HG02840 (cell line): Measurements from ENCODE around the gene GTPBP1.

Experiments used
- ATAC-seq: cut with Tn5 transposase; IDR thresholded peaks from one replicate; pipeline ENCODE4 v1.9.1; 2021; ENCODE audit warnings: mild to moderate bottlenecking, moderate library complexity, moderate number of reproducible peaks; ENCODE audit not compliant: unreplicated experiment, low FRiP score

The GTPBP1 gene

DNA sequence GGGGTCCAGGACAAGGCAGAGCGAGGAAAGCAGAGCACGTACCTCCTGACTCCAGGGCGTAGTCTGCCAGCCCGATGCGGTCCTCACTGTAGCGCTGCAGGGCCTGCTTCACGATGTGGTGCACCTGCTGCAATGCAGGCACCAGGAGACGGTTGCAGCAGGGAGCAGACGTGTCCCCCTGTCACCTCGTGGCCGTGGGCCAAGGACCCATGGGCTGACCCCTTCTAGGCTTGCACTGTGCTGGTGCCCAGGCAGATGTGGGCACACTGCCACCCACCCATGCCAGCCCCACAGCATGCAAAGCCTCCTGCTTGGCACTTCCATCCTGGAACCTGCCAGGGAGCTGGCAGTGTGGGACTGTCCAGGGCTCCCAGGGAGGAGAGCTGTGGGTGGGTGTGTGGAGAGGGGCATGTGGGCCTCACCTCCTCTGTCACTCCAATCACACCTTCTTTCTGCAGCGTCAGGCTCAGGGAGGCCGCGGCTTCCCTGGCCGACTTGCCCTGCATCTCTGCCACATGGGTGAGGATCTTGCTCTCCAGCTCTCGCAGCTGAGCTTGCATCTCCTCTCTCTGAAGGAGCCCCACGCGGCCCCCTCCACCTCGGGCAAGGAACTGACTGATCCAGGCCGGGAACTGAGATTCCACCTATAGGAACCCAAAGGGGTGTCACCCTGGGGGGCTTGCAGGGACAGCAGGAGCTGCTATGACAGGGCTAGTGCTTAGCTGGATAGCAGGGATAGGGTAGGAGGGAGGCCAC lies 33.7 kb downstream of the GTPBP1 start:
- no peak for ATAC-seq

DNA sequence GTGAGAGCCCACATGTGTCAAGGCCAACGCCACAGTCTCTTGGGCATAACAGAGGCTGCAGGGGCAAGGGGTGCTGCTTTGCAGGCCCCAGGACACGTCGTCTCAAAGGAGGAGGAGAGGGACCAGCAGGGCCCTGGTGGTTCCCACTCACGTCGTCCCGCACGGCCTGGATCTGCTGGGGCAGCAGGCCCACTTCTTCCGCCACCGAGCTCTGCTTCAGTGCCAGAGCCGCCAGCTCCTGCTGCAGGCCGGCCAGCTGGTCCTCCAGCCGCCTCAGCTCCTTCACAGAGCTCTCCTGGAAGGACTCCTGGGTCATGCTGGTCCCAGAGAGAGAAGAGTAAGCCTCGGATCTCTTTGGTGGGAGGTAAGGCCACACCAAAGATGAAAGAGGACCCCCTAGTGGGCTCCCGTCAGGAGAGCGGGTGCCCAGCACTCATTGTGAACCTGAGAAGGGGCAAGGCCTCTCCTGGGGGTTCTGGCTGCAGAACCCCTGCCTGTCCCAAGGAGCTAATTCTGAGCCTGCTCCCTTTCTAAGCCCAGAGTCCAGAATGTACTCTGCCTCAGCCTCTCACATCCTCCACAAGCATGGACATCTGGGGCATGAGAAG lies 34.5 kb downstream of the GTPBP1 start:
- no peak for ATAC-seq

DNA sequence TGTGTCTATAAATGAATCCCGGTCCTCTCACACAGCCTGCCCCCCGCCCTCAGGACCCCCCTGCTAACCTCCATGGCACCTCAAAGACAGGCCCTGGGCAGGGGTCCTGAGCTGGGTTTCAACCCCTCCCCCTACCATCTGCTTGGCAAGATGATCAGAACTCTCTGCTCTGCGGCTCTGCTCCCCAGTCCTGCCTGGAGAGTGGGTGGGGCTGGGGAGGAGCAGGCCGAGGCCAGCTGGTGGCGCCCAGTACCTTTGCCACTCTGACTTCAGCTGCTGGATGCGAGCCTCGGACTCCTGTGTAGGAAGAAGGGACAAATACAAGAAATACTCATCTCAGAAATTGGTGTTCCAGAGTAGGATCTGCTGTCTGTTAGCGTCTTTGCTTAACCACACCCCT lies 35.0 kb downstream of the GTPBP1 start:
- no peak for ATAC-seq

DNA sequence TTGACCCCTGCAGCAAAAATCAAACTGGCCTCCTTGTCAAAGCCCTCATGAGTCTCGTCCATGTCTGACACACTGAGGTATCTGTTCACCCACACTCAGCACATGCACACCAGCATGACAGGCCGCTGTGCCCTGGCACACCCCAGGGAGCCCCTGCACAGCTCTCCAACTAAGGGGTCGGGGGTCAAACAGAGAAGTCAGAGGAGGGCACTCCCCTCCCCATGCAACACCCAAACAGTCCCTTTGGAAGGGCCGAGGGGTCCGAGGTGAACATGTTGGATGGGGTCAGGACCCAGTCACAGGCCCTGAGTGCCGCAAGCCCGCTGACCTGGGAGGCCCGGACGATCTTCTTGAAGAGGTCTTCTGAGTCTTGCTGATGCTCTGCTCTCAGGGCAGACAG lies 35.4 kb downstream of the GTPBP1 start:
- ATAC-seq: no peak

DNA sequence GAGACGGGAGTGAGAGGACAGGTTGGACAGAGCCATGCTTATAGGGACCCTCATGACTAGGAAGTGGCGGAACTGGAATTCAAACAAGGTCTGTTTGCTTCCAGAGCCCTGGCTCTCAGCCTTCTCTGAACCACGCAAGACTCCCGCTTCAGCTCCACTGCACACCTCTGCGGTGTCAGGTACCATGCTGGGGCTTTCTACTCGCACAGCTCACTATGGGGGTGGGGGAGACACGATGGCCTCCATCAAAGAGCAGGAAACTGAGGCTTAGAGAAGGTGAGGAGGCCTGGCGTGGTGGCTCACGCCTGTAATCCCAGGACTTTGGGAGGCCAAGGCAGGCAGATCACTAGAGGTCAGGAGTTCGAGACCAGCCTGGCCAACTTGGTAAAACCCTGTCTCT lies 35.8 kb downstream of the GTPBP1 start:
- no peak for ATAC-seq

DNA sequence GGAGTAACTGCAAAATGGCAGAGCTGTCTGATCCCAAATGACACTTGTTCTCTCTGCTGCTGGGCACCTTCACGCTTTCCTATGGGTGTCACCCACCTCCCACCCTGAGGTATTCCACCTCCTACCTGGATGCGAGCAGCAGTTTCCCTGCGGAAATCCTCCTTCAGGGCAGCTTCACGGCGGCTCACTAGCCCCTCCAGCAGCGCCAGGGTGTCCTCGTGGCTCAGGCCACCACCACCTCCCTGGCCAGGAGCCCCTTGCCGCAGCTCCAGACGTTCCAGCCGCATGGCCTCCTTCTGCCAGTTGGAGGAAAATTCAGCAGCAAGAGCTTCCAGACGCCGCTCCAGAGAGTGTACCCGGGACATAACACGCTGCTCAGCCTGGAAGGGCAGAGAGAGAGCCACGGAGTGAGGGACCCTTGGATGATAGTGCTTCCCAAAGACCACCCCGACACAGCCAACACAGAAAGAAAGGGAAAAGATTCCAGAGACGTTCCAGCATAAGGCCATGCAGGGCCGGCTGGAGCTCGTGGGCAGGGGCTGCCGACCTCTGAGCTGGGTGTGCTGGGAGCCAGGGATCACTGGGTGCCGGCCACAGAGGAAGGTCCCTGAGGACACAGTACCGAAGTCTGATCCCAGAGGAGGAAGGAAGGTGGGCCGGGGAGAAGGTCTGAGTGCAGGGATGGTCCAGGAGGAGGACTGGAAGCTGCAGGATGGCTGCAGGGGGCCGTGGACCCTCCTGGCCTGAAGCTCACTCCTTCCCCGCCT lies 36.6 kb downstream of the GTPBP1 start:
- ATAC-seq: no peak

DNA sequence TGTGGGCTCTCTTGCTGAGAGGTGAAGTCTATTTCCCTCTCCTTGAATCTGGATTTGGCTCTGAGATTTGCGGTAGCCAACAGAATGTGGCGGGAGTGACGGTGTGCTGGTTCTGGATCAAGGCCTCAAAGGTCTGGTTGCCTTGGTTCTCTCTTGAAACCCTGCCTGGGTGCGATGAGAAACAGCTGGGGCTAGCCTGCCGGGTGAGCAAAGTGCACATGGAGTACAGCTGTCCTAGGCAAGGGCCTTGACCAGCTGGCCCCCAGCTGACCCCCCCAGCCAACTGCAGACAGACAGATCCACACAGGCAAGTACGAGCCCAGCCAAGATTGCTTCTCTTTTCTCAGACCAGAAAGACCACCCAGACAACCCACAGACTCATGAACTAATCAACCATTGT lies 39.2 kb downstream of the GTPBP1 start:
- ATAC-seq: no peak

DNA sequence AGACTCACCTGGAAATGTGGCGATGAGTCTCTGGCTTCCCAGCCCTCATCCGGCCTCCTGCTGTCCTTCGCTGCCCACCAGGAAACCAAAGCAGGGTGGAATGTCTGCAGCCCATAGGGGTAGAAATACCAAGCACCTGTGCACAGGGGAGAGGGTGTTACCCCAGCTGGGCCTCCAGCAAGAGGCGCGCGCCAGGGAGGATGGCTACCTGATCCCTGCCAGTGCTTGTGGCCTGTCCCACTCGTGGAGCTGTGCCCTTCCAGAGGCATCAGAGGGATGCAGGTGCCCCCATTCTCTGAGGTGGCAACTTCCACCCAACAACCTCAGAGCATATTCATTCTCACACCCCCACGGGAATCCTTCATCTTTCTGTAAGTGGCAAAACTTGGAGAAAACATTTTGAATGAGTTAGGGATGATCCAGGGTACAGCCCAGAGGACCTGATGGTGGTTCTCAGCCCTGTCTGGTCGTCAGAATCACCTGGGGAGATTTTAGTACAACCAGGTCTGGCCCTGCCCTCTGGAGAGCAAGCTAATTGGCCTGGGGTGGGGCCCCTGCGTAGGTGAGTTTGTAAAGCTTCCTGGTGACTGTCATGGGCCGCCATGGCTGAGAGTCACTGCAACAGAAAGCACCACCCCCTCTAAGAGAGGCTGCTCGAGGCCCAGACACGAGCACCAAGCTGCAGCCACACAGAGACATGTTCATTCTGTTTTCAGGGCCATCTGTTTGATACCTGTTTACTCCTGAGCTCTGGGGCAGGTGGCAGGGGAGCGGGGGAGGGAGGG lies 40.1 kb downstream of the GTPBP1 start:
- ATAC-seq: no peak

DNA sequence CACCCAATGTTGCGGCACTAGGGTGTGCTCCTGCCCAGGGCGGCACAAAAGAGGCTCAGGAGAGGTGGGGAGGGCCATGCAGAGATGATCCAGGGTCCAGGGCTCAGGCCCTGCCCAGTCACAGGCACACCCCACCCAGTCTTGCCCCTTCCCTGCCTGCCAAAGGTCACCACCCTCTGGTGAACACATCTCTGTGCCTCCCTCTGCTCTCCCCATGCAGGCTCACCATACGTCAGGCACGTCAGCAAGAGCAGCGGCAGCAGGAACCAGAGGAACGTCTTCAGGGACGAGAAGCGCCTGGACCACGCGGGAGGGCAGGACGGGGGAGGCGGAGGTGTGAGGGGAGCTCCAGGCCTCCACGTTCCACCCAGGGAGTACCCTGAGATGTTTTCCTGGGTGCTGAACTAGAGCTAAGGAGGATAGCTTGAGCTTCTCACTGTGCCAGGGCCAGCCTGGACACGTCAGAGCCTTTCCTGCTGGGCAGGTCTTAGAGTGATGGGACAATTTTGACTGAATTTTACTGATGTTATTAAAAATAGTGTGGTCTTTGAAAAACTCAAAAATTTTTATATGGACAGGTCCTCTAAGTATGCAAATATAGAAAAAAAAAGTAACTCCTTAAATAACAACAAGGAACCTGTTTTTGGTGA lies 42.9 kb downstream of the GTPBP1 start:
- no peak for ATAC-seq

DNA sequence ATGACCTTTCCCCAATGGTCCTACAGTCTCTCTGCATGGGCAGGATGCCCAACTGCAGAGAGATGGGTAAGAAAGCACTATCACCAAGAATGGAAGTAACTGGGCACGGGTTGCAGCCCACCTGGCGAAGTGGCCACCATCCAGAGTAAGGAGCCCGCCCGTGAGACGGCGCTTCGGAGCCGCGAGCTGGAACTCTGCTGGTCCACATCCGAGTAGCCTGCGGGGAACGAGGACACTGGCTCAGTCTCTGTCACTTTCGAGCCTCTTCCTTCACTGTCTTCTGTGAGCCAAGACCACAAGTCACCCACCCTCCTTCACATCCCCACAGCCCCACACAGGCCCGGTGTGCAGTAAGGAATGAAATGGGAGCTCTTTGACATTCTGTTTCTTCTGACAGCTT lies 44.4 kb downstream of the GTPBP1 start:
- no peak for ATAC-seq

DNA sequence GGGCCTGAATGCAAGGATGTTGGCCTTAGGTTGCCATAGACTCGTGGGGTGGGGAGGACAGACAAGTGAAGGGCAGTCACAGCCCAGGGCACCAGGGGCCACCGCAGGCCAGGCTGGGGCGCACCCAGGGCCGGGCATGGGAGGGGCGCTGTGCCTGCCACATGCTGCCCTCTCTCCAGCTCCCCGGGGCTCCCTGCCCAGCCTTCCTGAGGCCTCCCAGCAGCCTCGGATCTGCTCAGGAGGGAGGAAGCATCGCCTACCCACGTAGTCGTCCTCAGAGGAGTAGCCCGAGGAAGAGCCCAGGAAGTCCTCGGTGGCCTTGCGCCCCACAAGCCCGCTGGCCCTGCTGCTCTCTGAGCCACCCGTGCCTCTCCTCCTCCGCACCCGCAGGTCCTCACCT lies 44.9 kb downstream of the GTPBP1 start:
- no peak for ATAC-seq

DNA sequence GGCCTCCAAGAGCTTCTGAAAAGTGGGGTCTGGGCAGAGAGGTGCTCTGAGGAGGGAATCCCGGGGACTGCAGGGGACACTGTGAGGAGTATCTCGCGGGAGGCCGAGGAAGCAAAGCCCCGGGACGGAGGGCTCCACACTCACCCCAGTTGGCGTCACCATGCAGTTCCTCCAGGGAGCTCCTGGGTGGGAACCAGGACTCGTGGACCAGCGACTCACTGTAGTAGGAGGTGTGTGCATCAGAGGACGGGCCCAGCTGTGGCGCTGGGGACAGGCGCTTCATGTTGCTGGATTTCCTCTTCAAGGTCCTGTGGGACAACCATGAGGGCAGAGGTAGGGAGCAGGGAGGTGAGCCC lies 45.3 kb downstream of the GTPBP1 start:
- no peak for ATAC-seq

DNA sequence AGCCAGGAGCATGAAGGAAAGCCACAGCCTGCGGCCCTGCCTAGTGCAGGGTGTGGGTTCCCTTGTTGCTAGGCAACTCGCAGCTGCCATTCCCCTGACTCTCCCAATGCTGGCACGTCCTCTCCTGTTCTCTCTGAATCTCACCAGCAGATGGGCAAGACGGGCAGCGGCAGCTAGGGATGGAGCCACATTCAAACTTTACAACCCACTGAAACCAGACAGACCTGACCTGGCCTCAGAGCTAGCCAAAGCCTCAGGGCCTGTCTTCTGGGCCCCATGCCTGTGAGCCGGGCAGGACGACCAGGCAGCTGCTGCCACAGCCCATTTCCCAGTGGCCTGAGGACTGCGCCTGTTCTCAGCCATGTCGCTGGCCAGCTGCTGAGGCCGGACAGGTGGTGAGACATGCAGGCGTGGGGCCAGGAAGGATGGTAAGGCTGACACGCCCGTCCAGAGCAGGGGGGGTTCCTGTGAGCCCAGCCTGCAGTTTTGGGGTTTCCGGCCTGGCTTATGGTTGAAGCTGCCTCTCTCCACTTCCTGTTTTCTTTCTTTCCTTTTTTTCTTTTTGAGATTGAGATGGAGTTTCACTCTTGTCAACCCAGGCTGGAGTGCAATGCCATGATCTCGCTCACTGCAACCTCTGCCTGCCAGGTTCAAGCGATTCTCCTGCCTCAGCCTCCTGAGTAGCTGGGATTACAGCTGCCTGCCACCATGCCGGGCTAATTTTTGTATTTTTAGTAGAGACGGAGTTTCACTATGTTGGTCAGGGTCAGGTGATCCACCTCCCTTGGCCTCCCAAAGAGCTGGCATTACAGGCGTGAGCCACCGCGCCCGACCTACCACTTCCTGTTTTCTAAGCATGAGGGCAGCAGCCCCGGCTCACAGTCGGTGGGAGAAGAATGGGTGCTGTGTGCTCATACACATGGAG lies 45.9 kb downstream of the GTPBP1 start:
- ATAC-seq: peak; percentile 39

DNA sequence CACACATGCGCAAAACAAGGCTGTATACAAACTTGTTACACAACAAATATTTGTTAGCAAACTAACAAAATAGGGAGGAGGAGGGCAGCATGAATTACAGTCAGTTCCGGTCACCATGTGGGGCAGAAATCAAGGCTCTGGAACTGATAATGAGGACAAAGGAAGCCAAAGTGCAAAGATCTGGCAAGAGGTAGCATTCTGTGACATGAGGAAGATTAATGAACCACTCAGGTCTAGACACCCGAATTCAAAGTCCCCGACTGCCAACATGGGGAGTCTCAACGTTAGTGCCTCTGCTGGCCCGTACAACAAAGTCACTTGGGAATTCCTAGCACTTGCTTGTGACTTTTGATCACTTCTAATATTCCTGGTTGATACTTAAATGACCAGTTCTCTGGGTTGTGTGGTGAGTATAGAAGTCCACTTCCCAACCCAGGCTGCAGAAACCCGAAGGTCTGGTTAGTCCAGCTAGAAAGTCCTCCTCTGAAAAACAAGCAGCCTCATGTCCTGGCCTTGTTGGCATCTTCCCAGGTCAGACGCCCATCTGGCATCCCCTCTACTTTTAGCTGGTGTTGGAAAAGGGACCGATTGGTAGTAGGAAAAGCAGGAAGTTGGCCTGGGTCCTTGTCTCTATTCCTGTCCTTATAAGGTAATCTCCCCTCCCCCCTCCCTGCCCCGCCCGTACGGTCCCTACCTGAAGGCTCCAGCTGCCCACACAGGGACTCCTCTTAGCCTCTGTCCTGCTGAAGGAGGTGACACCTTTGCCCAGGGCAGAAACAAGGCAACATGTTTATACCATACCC lies 48.4 kb downstream of the GTPBP1 start:
- ATAC-seq: no peak

DNA sequence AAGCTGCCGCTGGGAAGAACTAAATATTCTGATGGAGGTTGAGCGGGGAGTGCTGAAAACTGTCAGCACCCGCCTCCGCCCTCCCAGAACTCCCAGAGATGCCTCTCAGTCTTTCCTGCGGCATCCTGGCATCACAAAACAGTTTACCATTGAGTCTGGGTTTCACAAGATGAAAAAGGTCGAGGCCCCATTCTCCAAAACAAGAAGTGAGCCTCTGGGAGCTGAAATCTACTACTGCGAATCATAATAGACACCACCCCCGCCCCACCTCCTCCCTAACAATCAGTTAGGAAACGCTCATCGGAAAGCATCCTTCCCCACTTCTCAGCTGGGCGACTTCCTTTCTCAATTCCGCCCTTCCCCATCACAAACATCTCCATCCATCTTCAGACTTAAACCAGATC lies 49.0 kb downstream of the GTPBP1 start:
- no peak for ATAC-seq

DNA sequence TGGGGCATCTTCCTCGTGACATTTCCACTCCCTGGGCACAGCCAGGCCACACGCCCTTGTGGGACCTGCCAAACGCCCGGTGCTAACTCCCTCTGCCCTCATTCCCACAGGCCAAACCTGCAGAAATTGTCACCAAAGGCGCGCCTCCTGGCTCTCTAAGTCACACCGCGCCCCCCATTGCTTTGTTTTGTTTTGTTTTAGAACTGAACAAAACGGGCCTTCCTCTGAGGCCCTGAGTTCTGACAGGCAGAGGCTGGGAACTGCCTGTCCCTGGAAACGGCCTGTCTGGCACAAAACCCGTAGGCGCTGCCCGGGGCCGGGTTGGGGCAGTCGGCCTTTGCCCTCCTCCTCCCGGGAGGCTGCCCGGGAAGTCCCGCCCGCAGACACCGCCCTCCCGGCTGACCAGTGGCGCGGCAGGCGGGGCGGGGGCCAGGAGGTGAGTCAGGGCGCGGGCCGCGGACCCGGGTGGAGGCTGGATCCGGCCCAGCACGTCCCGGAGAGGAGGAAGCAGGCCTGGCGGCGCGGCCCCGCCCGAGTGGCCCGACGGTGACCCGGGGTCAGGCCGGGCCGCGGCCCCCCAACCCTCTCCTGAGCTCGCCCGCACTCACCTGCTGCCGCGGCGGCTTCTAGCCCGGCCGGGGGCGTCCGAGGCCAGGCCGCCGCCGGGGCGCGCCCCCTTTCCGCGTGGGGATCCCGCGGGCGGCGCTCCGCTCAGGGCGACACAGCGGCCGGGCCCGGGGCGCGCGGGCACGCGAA lies 49.6 kb downstream of the GTPBP1 start:
- ATAC-seq: peak; percentile 27

DNA sequence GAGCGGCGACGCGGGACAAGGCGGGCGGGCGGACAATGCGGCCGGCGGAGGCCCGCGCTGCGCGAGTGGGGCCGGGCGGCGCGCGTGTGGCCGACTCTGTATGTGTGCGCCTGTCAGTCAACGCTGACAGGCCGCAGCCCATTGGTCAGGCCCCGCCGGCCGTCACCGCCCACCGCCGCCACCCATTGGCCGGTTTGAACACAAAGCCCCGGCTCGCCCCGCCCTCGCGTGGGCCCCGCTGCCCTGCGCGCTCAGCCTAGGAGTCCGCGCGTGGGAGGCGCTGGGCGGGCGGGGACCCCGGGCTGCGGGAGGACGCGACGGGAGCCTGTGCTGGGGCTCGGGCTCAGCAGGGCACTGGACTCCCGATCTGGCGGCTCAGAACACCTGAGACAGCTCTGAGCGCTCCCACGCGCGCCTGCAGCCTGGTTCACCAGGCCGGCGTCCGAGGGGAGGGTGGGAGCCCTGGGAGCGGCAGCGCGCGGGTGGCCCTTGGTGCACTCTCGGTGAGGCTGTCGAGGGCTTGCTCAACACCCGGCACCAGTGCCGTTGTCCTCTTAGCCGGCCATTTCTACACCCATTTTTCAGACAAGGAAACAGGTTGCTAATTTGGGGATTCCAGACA lies 50.3 kb downstream of the GTPBP1 start, which contains the start of gene SUN2:
Gene SUN2 (minus strand): TSS at position 88 of the 622 bp plus-strand sequence. CDS start 3,370 bp downstream, outside the sequence.
- peak; percentile 59 for ATAC-seq
